ENCODE measurements around the gene ZNF326.

The ZNF326 gene

DNA sequence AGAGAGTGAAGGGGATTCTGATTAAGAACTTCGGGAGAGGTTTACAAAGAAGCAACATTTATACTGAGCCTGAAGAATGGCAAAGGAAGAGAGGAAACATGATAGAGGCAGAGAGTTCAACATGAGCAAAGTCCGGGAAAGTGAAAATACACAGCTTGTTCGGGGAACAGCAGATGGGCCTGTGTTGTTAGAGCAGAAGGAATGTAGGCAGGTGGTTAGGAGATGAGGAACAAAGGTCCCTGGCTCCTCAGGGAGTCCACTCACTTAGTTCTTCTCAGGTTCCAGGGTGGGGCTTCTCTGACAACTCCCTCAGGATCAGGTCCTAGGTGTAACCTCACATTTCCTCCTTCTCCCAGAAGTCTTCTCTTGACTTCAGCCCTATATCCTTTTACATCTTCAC is 5.1 kb upstream of the ZNF326 start:
- Histone ChIP-seq H3K27ac (ENCODE audit: low read depth, low read length) (no peak overlapping the region), H3K9ac (ENCODE audit: low read length) (no peak overlapping the region), H3K36me3 (ENCODE audit: low read length) (no peaks in the 10 kb centered on the region), H3K79me2 (ENCODE audit: insufficient read depth, low read length) (no peaks in the 10 kb centered on the region), H3K27me3 (ENCODE audit: low read length) (no peaks in the 10 kb centered on the region), H3F3A (ENCODE audit: insufficient read depth) (no peaks in the 10 kb centered on the region), H3K9me2 (replicated peaks; ENCODE audit: insufficient read depth, low read length) (no peaks in the 10 kb centered on the region), H2AFZ (ENCODE audit: low read depth, low read length, severe bottlenecking) (no peak overlapping the region), H3K9me3 (ENCODE audit: insufficient read depth, low read length) (no peaks in the 10 kb centered on the region), H3K4me2 (ENCODE audit: low read depth, low read length, poor library complexity, severe bottlenecking) (no peak overlapping the region), H3K4me3 (ENCODE audit: insufficient read depth, low read length, poor library complexity, severe bottlenecking) (no peak overlapping the region), H4K20me1 (ENCODE audit: low read depth, low read length) (no peaks in the 10 kb centered on the region)
- TF ChIP-seq EZH2phosphoT487 (conservative IDR thresholded peaks at IDR 0.05; ENCODE audit: low read length), result no peak
- TF ChIP-seq, protein P1, sequence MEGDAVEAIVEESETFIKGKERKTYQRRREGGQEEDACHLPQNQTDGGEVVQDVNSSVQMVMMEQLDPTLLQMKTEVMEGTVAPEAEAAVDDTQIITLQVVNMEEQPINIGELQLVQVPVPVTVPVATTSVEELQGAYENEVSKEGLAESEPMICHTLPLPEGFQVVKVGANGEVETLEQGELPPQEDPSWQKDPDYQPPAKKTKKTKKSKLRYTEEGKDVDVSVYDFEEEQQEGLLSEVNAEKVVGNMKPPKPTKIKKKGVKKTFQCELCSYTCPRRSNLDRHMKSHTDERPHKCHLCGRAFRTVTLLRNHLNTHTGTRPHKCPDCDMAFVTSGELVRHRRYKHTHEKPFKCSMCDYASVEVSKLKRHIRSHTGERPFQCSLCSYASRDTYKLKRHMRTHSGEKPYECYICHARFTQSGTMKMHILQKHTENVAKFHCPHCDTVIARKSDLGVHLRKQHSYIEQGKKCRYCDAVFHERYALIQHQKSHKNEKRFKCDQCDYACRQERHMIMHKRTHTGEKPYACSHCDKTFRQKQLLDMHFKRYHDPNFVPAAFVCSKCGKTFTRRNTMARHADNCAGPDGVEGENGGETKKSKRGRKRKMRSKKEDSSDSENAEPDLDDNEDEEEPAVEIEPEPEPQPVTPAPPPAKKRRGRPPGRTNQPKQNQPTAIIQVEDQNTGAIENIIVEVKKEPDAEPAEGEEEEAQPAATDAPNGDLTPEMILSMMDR (IDR thresholded peaks at IDR 0.05; ENCODE audit: insufficient read depth, low read length, poor library complexity, severe bottlenecking), result no peak

DNA sequence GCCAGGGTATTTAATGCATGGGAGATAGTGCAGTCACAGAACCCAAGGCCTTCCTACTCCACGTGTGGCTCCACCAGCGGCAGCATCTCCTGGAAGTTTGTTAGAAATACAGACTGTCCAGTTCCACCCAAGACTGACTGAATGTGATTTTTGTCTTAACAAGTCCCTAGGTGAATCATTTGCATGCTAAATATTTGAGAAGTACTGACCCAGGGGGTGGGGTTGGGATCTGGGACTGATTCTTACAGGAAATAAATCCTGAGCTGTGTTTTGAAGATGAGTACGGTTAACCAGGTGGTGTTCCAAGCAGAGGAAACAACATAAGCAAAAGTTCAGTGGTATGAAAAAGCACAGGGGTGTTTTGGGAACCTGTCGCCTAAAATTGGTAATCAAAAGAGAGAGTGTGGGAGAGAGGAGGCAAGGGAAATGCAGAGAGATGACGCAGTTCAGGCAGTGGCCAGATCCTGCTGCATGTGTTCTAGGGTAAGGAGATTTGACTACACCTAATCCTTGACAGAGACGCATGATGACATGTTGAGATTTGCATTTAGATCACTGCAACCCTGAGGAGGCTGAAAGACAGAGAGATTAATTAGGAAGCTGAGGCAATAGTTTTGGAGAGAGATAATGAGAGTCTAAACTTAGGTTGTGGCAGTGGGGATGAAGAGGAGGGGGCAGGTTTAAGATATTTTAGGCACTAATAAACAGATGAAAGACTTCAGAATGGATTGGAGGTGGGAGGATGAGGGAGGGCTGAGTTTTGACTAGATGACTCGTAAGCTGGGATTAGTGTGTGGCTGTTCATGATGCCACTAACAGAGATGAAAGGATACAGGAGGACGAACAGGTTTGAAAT is 3.7 kb upstream of the ZNF326 start:
- Histone ChIP-seq H3K4me3 (ENCODE audit: insufficient read depth, low read length, poor library complexity, severe bottlenecking) (no peak overlapping the region), H3K27me3 (ENCODE audit: low read length) (no peaks in the 10 kb centered on the region), H3K9me3 (ENCODE audit: insufficient read depth, low read length) (no peaks in the 10 kb centered on the region), H2AFZ (ENCODE audit: low read depth, low read length, severe bottlenecking) (no peak overlapping the region), H3K4me2 (ENCODE audit: low read depth, low read length, poor library complexity, severe bottlenecking) (no peak overlapping the region), H3K79me2 (ENCODE audit: insufficient read depth, low read length) (peaks cover 12% of the 10 kb centered on the region), H3K9ac (ENCODE audit: low read length) (no peak overlapping the region), H4K20me1 (ENCODE audit: low read depth, low read length) (no peaks in the 10 kb centered on the region), H3F3A (ENCODE audit: insufficient read depth) (no peaks in the 10 kb centered on the region), H3K9me2 (replicated peaks; ENCODE audit: insufficient read depth, low read length) (no peaks in the 10 kb centered on the region), H3K27ac (ENCODE audit: low read depth, low read length) (no peak overlapping the region), H3K36me3 (ENCODE audit: low read length) (no peaks in the 10 kb centered on the region)
- TF ChIP-seq EZH2phosphoT487 (conservative IDR thresholded peaks at IDR 0.05; ENCODE audit: low read length), result no peak
- TF ChIP-seq, protein P1 (IDR thresholded peaks at IDR 0.05; ENCODE audit: insufficient read depth, low read length, poor library complexity, severe bottlenecking), result no peak

DNA sequence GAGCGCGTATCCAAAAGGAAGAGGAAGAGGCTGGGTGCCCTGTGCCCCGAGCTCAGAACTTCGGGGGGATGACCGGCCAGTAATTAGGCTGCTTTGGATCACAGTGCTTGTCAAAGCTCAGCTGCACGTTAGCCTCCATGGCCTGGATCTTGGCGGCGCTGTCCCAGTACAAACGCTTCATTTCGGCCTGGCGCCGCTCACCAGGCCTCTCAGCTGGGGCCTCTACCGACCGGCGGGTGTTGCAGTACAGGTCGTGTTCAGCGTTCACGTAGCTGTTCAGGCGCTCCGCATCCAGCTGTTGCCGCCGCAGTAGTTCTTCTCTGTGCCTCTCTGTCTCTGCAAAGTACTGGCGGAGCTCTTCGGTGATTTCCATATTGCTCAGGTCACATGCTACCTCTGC is 1.4 kb upstream of the ZNF326 start:
- Histone ChIP-seq H3K4me3 (ENCODE audit: insufficient read depth, low read length, poor library complexity, severe bottlenecking) (no peak overlapping the region), H3K9ac (ENCODE audit: low read length) (no peak overlapping the region), H4K20me1 (ENCODE audit: low read depth, low read length) (no peaks in the 10 kb centered on the region), H3K4me2 (ENCODE audit: low read depth, low read length, poor library complexity, severe bottlenecking) (no peak overlapping the region), H3K27ac (ENCODE audit: low read depth, low read length) (no peak overlapping the region), H3K9me3 (ENCODE audit: insufficient read depth, low read length) (no peaks in the 10 kb centered on the region), H3K36me3 (ENCODE audit: low read length) (no peaks in the 10 kb centered on the region), H3K27me3 (ENCODE audit: low read length) (no peaks in the 10 kb centered on the region), H3K79me2 (ENCODE audit: insufficient read depth, low read length) (peaks cover 34% of the 10 kb centered on the region), H3F3A (ENCODE audit: insufficient read depth) (peaks cover 3% of the 10 kb centered on the region; the same call in 1 of the 2 replicates), H2AFZ (ENCODE audit: low read depth, low read length, severe bottlenecking) (no peak overlapping the region), H3K9me2 (replicated peaks; ENCODE audit: insufficient read depth, low read length) (no peaks in the 10 kb centered on the region)
- TF ChIP-seq, protein P1 (IDR thresholded peaks at IDR 0.05; ENCODE audit: insufficient read depth, low read length, poor library complexity, severe bottlenecking), result no peak
- TF ChIP-seq EZH2phosphoT487 (conservative IDR thresholded peaks at IDR 0.05; ENCODE audit: low read length), result no peak
